HepG2 (cell line): ENCODE measurements around the gene AFF4. TPM values are rescaled to one million over a fixed set of nuclear protein-coding genes. Genes with fewer than 3 reads are reported as not detected.

Experiments used
- ATAC-seq: fragments of 200-7000 bp; cut with Tn5 transposase; 3 replicates; pipeline ENCODE4 v1.9.1; 2020; ENCODE audit warnings: mild to moderate bottlenecking, moderate library complexity
- BruUV-seq: library from RNA; stranded (reverse); fragments of 400-500 nt; replicated peaks from 2 replicates; lab custom pipeline; 2021; lab: Mats Ljungman, UMichigan
- CTCF ChIA-PET: fragments of 300-600 bp; formaldehyde crosslinking; extraction: SDS; loops from one replicate; lab custom pipeline; 2021; ENCODE audit warnings: low total read pairs, inconsistent platforms, low intra/inter-chr PET ratio; lab: Yijun Ruan, JAX
- POLR2A ChIA-PET: fragments of 350-600 bp; sonication (Branson Sonifier 250); formaldehyde crosslinking; loops from one replicate; lab custom pipeline; 2020; ENCODE audit warnings: antibody characterized with exemption, inconsistent platforms; lab: Yijun Ruan, JAX
- DNase-seq: peaks from one replicate; pipeline ENCODE4 v3.0.0-alpha.2; 2015; ENCODE audit warnings: low spot score
- FAIRE-seq: peaks from 3 replicates; lab custom pipeline; 2011; peaks lifted over from hg19 to GRCh38; lab: Jason Lieb, UNC
- H2AFZ ChIP-seq: one replicate; pipeline ENCODE4 v1.6.1; 2011; ENCODE audit warnings: low read length, inconsistent platforms
- H3K27ac ChIP-seq: fragments of 300-600 bp; 3 replicates; pipeline ENCODE4 v1.8.0; 2011; ENCODE audit warnings: mixed run types, mild to moderate bottlenecking, mixed read lengths, low read length, inconsistent platforms; ENCODE audit not compliant: insufficient read depth; ENCODE audit errors: extremely low read length
- H3K27me3 ChIP-seq, 2 experiments: fragments of 200-600 bp in 1 of 2; 2 replicates in 1 of 2; 3 replicates in 1 of 2; pipeline versions ENCODE4 v1.6.0 to v1.8.0; 2011; ENCODE audit warnings: low read length in 2 of 2, mild to moderate bottlenecking in 2 of 2, moderate library complexity in 2 of 2, inconsistent platforms in 1 of 2; ENCODE audit not compliant: insufficient read depth in 2 of 2, control insufficient read depth in 1 of 2
- H3K36me3 ChIP-seq, 2 experiments: fragments of 200-600 bp in 1 of 2; replicated peaks in 1 of 2; 2 replicates in 1 of 2; 3 replicates in 1 of 2; pipeline versions ENCODE4 v1.5.1 to v1.8.0; 2011; ENCODE audit warnings: low read length in 2 of 2, inconsistent platforms in 1 of 2; ENCODE audit not compliant: insufficient read depth in 2 of 2, control insufficient read depth in 1 of 2
- H3K4me1 ChIP-seq: 2 replicates; pipeline ENCODE4 v1.5.1; 2012; ENCODE audit warnings: low read length, inconsistent platforms; ENCODE audit not compliant: insufficient read depth
- H3K4me2 ChIP-seq: 2 replicates; pipeline ENCODE4 v1.6.0; 2011; ENCODE audit warnings: low read depth, low read length, inconsistent platforms
- H3K4me3 ChIP-seq, 3 experiments: fragments of 200-600 bp in 1 of 3; sonication (generic), shearing (Covaris generic) in 1 of 3; replicated peaks in 1 of 3; 2 replicates each; pipeline ENCODE4 v1.5.1; 2011 to 2016; ENCODE audit warnings: low read length in 3 of 3, inconsistent platforms in 2 of 3, low read depth in 2 of 3, mild to moderate bottlenecking in 2 of 3, control low read depth in 1 of 3, mixed read lengths in 1 of 3; ENCODE audit not compliant: insufficient read depth in 1 of 3
- H3K79me2 ChIP-seq: one replicate; pipeline ENCODE4 v1.6.1; 2011; ENCODE audit warnings: low read length, inconsistent platforms; ENCODE audit not compliant: insufficient read depth
- H3K9ac ChIP-seq: 2 replicates; pipeline ENCODE4 v1.6.0; 2011; ENCODE audit warnings: mild to moderate bottlenecking, low read depth, low read length, inconsistent platforms; ENCODE audit not compliant: insufficient read depth
- H3K9me3 ChIP-seq: 2 replicates; pipeline ENCODE4 v1.5.1; 2012; ENCODE audit warnings: mild to moderate bottlenecking, low read length
- H4K20me1 ChIP-seq: 2 replicates; pipeline ENCODE4 v1.6.0; 2011; ENCODE audit warnings: inconsistent platforms, mild to moderate bottlenecking, low read length, moderate library complexity; ENCODE audit not compliant: insufficient read depth
- ARHGAP35 ChIP-seq: sonication (generic); formaldehyde crosslinking; IDR thresholded peaks from 2 replicates; pipeline ENCODE4 v1.9.0; 2022; ENCODE audit warnings: mild to moderate bottlenecking, inconsistent platforms, moderate library complexity, missing genetic modification reagents, borderline replicate concordance
- FOXA3 ChIP-seq: IDR thresholded peaks from 2 replicates; pipeline ENCODE4 v1.6.1; 2016; ENCODE audit warnings: missing genetic modification reagents, missing compliant biosample characterization
- GATAD2A ChIP-seq: IDR thresholded peaks from 2 replicates; pipeline ENCODE4 v1.6.1; 2016
- SAP130 ChIP-seq: IDR thresholded peaks from 2 replicates; pipeline ENCODE4 v1.6.1; 2016; ENCODE audit warnings: low read depth
- SP2 ChIP-seq: sonication (generic); formaldehyde crosslinking; IDR thresholded peaks from 2 replicates; pipeline ENCODE4 v1.5.1; 2020; ENCODE audit warnings: mild to moderate bottlenecking, missing genetic modification reagents
- ZNF234 ChIP-seq: sonication (generic); formaldehyde crosslinking; conservative IDR thresholded peaks from 2 replicates; pipeline ENCODE4 v1.5.1; 2020; ENCODE audit warnings: mild to moderate bottlenecking, missing genetic modification reagents
- ZNF563 ChIP-seq: sonication (generic); formaldehyde crosslinking; IDR thresholded peaks from 2 replicates; pipeline ENCODE4 v1.8.0; 2022; ENCODE audit warnings: mild to moderate bottlenecking, moderate library complexity, missing genetic modification reagents
- WGBS: methylation state at CpG from one replicate; pipeline ENCODE4 v1.1.6; 2017; ENCODE audit warnings: low lambda C conversion rate; 5-methylcytosine and 5-hydroxymethylcytosine counted together
- in situ Hi-C: cut with HindIII; loops from 2 replicates; pipeline ENCODE4 v1.10.0; 2017; ENCODE audit warnings: low pct_unique_long_range_greater_than_20kb; ENCODE audit not compliant: extremely low pct_ligation_motif_present
- intact Hi-C: fragments of 100-400 bp; cut with micrococcal nuclease; formaldehyde crosslinking; loops from one replicate; pipeline ENCODE4 v1.10.0; 2022; ENCODE audit not compliant: unreplicated experiment
- polyA plus RNA-seq, 8 experiments: library from polyadenylated mRNA; depleted of rRNA in 3 of 8; stranded (reverse) in 7 of 8; unstranded in 1 of 8; fragments of >200 nt; fragmentation: Illumina TruSeq in 4 of 8; extraction: Trizol in 4 of 8; gene quantifications; 2 replicates each; pipeline versions ENCODE4 v1.2.1 to v1.2.3, GENCODE V29; 2011 to 2016; ENCODE audit warnings: low read depth in 4 of 8, missing spikeins in 1 of 8, mixed read lengths in 1 of 8; ENCODE audit not compliant: insufficient read depth in 1 of 8
- total RNA-seq, 5 experiments: library from RNA; depleted of rRNA; stranded (reverse); fragments of >200 nt; fragmentation: Illumina TruSeq; extraction: Trizol; gene quantifications; 2 replicates each; pipeline ENCODE4 v1.2.3, GENCODE V29; 2016; ENCODE audit warnings: low read depth in 1 of 5
- TF ChIP-seq, protein P1 (sequence below): sonication (generic); formaldehyde crosslinking; IDR thresholded peaks from 2 replicates; pipeline ENCODE4 v1.4.0; 2020; ENCODE audit warnings: mild to moderate bottlenecking, missing genetic modification reagents
- TF ChIP-seq, protein P2 (sequence below): sonication (generic); formaldehyde crosslinking; IDR thresholded peaks from 2 replicates; pipeline ENCODE4 v1.8.1; 2022; ENCODE audit warnings: mild to moderate bottlenecking, missing genetic modification reagents
- TF ChIP-seq, protein P3 (sequence below), 2 experiments: fragments of 450-650 bp in 1 of 2; sonication (generic) in 1 of 2; formaldehyde crosslinking; IDR thresholded peaks; 2 replicates each; pipeline versions ENCODE4 v1.5.0 to v1.8.0; 2020 to 2022; ENCODE audit warnings: mild to moderate bottlenecking in 1 of 2, missing genetic modification reagents in 1 of 2
- TF ChIP-seq, protein P4 (sequence below): sonication (generic); formaldehyde crosslinking; IDR thresholded peaks from 2 replicates; pipeline ENCODE4 v1.5.1; 2020; ENCODE audit warnings: mild to moderate bottlenecking, moderate library complexity, missing genetic modification reagents

The AFF4 gene
- total and polyA plus RNA-seq, 2 of the 13 experiments (the other 11 are each of a cell fraction or from before 2014, with no cell fraction given) = 22.1 to 25.5 TPM

DNA sequence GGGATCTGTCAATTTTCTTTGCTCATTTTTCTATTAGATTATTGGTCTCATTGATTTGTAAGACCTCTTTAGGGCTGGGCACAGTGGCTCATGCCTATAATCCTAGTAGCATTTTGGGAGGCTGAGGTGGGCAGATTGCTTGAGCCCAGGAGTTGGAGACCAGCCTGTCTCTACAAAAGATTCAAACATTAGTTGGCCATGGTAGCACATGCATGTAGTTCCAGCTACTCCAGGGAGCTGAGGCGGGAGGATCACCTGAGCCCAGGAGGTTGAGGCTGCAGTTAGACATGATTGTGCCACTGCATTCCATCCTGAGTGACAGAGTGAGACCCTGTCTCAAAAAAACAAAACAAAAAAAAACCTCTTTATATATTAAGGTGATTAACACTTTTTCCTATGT is 126.6 kb downstream of the AFF4 start (continued):
- TF ChIP-seq, protein P1, sequence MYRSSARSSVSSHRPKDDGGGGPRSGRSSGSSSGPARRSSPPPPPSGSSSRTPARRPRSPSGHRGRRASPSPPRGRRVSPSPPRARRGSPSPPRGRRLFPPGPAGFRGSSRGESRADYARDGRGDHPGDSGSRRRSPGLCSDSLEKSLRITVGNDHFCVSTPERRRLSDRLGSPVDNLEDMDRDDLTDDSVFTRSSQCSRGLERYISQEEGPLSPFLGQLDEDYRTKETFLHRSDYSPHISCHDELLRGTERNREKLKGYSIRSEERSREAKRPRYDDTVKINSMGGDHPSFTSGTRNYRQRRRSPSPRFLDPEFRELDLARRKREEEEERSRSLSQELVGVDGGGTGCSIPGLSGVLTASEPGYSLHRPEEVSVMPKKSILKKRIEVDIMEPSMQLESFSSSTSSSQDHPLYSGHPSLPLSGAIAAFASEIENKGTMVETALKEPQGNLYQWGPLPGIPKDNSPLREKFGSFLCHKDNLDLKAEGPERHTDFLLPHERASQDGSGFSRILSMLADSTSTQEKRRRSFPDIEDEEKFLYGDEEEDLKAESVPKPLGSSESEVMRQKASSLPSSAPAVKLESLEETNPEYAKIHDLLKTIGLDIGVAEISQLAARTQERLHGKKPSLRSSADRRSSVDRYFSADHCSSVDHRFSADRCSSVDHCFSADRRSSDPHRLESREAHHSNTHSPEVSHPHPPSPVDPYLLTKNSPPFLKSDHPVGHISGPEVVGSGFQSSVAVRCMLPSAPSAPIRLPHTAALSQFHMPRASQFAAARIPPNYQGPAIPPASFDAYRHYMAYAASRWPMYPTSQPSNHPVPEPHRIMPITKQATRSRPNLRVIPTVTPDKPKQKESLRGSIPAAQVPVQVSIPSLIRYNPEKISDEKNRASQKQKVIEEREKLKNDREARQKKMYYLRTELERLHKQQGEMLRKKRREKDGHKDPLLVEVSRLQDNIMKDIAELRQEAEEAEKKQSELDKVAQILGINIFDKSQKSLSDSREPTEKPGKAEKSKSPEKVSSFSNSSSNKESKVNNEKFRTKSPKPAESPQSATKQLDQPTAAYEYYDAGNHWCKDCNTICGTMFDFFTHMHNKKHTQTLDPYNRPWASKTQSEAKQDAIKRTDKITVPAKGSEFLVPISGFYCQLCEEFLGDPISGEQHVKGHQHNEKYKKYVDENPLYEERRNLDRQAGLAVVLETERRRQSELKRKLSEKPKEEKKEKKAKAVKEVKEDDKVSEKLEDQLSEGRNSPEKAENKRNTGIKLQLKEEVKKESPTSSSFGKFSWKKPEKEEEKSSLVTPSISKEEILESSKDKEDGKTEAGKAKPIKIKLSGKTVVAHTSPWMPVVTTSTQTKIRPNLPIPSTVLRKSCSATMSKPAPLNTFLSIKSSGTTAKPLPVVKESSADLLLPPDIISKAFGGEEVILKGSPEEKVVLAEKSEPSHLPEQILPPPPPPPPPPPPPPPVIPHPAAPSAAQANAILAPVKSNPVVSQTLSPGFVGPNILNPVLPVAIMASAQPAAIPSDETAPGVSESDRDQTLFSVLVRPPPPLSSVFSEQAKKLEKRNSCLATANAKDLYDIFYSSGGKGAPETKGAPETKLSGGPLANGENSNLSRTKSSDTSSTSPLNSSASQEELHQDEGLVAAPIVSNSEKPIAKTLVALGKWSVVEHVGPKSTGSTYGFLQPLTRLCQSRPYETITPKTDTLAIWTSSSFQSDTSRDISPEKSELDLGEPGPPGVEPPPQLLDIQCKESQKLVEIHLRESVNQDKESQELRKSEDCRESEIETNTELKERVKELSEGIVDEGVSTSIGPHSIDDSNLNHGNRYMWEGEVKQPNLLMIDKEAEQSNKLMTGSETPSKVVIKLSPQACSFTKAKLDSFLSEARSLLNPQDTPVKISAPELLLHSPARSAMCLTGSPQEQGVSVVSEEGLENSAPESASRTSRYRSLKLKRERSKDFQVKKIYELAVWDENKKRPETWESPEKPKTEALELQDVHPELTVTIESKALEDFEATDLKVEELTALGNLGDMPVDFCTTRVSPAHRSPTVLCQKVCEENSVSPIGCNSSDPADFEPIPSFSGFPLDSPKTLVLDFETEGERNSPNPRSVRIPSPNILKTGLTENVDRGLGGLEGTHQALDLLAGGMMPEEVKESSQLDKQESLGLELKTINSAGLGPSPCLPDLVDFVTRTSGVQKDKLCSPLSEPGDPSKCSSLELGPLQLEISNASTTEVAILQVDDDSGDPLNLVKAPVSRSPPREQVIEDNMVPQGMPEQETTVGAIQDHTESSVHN = no peak

DNA sequence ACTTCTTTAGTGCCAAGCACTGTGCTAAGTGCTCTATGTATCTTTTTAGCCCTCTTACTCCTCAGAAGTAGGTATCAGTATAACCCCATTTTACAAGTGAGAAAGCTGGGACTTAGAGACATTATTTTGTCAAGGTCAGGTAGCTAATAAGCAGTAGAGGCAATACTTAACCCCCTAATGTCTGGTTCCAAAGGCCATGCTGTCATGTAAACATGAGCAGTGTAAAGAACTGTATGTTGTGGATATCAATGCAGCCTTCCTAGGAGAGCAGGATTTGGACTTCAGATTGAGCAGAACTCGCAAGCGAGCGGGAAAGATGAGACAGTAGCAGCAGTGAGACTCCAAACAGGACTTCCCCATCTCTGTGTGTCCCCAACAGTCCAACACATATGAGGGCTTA is 129.4 kb downstream of the AFF4 start:
- Histone ChIP-seq H3K9me3 (no peaks in the 10 kb centered on the region), H3K4me3 (no peak overlapping the region), H3K9ac (no peak overlapping the region), H3K4me2 (no peak overlapping the region), H3K79me2 (peaks cover 12% of the 10 kb centered on the region), H2AFZ (no peak overlapping the region), H3K4me1 (peaks cover 75% of the 10 kb centered on the region), H4K20me1 (no peaks in the 10 kb centered on the region), H3K27ac (no peak overlapping the region), H3K36me3 (no peaks in the 10 kb centered on the region), H3K27me3 (no peaks in the 10 kb centered on the region)
- intact Hi-C loops = no loop called here
- no TSS peak for BruUV-seq
- 69% methylated on average over 3 of the region's 3 CpGs for WGBS
- ChIA-PET POLR2A (interaction anchor here (0.6 to 1.8 kb wide), 3 partner anchors 32 to 96 kb away, joined by 3 to 9 read pairs (median 5); partner anchors contain the start of genes GDF9 and UQCRQ), CTCF (no interaction called here)
- no peak for ATAC-seq
- in situ Hi-C loops = loop anchor here (5.0 kb wide), 1 partner anchor 38 kb away; the partner anchor contains the start of gene LEAP2
- FAIRE-seq = no peak
- DNase-seq = no peak
- no peak for TF ChIP-seq SP2 (CRISPR knock-in tag)
- peak; percentile 33; the same call in 1 of the 2 replicates for TF ChIP-seq GATAD2A
- no peak for TF ChIP-seq ZNF234
- TF ChIP-seq, protein P2, sequence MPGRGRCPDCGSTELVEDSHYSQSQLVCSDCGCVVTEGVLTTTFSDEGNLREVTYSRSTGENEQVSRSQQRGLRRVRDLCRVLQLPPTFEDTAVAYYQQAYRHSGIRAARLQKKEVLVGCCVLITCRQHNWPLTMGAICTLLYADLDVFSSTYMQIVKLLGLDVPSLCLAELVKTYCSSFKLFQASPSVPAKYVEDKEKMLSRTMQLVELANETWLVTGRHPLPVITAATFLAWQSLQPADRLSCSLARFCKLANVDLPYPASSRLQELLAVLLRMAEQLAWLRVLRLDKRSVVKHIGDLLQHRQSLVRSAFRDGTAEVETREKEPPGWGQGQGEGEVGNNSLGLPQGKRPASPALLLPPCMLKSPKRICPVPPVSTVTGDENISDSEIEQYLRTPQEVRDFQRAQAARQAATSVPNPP (CRISPR knock-in tag) = no peak
- TF ChIP-seq SAP130 (CRISPR knock-in tag) = 0 out of 2 replicates have a peak, but pooled peaks have one; percentile 9
- TF ChIP-seq, protein P3, sequence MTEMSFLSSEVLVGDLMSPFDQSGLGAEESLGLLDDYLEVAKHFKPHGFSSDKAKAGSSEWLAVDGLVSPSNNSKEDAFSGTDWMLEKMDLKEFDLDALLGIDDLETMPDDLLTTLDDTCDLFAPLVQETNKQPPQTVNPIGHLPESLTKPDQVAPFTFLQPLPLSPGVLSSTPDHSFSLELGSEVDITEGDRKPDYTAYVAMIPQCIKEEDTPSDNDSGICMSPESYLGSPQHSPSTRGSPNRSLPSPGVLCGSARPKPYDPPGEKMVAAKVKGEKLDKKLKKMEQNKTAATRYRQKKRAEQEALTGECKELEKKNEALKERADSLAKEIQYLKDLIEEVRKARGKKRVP (CRISPR knock-in tag; IDR thresholded peaks at IDR 0.05) = no peak
- TF ChIP-seq ARHGAP35 (CRISPR knock-in tag) = no peak
- TF ChIP-seq ZNF563 (CRISPR knock-in tag) = no peak
- TF ChIP-seq, protein P4, sequence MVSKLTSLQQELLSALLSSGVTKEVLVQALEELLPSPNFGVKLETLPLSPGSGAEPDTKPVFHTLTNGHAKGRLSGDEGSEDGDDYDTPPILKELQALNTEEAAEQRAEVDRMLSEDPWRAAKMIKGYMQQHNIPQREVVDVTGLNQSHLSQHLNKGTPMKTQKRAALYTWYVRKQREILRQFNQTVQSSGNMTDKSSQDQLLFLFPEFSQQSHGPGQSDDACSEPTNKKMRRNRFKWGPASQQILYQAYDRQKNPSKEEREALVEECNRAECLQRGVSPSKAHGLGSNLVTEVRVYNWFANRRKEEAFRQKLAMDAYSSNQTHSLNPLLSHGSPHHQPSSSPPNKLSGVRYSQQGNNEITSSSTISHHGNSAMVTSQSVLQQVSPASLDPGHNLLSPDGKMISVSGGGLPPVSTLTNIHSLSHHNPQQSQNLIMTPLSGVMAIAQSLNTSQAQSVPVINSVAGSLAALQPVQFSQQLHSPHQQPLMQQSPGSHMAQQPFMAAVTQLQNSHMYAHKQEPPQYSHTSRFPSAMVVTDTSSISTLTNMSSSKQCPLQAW (CRISPR knock-in tag) = no peak
- 0 out of 2 replicates have a peak, but pooled peaks have one; percentile 20 for TF ChIP-seq FOXA3
